ENCODE measurements around the gene USP5. TPM values are rescaled to one million over a fixed set of nuclear protein-coding genes. Genes with fewer than 3 reads are reported as not detected.

USP5 gene
- polyA plus RNA-seq, 1 donor (not counting 4 experiments of a cell fraction or from before 2014, with no cell fraction given) = 58.3 TPM

GRCh38 chr12:6817098-6817497 lies 34.9 kb upstream of the USP5 start:
- Histone ChIP-seq H3K9me1 (ENCODE audit: control insufficient read depth, extremely low read depth, insufficient read depth, low read length) (no peaks in the 10 kb centered on the region), H3K27me3 (ENCODE audit: control insufficient read depth, extremely low read depth, insufficient read depth, low read length) (peaks cover 45% of the 10 kb centered on the region), H3K79me2 (ENCODE audit: control insufficient read depth, insufficient read depth, low read length) (no peaks in the 10 kb centered on the region), H3K4me2 (ENCODE audit: control insufficient read depth, extremely low read depth, insufficient read depth, low read depth, low read length) (no peak overlapping the region), H2AFZ (ENCODE audit: control insufficient read depth, low read length) (no peak overlapping the region), H3K9me3 (ENCODE audit: control insufficient read depth, low read depth, low read length) (no peaks in the 10 kb centered on the region), H3K9ac (ENCODE audit: control insufficient read depth, extremely low read depth, insufficient read depth, low read length) (no peak overlapping the region), H3K4me1 (ENCODE audit: control insufficient read depth, extremely low read depth, insufficient read depth, low read length) (no peaks in the 10 kb centered on the region), H3K4me3 (ENCODE audit: control insufficient read depth in 2 of 3, extremely low read depth in 1 of 3, insufficient read depth in 2 of 3, low read depth in 1 of 3, low read length in 3 of 3) (no peak overlapping the region), H4K20me1 (ENCODE audit: control insufficient read depth, extremely low read depth, insufficient read depth, low read length) (no peaks in the 10 kb centered on the region), H3K27ac (ENCODE audit: control insufficient read depth, insufficient read depth, low read length) (no peak overlapping the region), H3K36me3 (ENCODE audit: control insufficient read depth in 2 of 2, extremely low read depth in 1 of 2, insufficient read depth in 2 of 2, low read length in 2 of 2) (no peaks in the 10 kb centered on the region)
- TF ChIP-seq CTCF (optimal IDR thresholded peaks at IDR 0.05 in 1 of 3, IDR thresholded peaks at IDR 0.05 in 1 of 3, conservative IDR thresholded peaks at IDR 0.05 in 1 of 3; ENCODE audit: extremely low read depth in 1 of 3, insufficient read depth in 2 of 3, low read length in 3 of 3) (no peak), EZH2 (IDR thresholded peaks at IDR 0.05; ENCODE audit: low read length) (no peak)
- no peak for FAIRE-seq
- dilution Hi-C loops (cut with MboI; ENCODE audit: extremely low pct_ligation_motif_present, low sequenced_read_pairs) = no loop called here
- DNase-seq (ENCODE audit: low read depth, low spot score) = no peak

- Histone ChIP-seq H3K9me3 (ENCODE audit: control insufficient read depth, low read depth, low read length) (no peaks in the 10 kb centered on the region), H3K9ac (ENCODE audit: control insufficient read depth, extremely low read depth, insufficient read depth, low read length) (no peak overlapping the region), H3K27ac (ENCODE audit: control insufficient read depth, insufficient read depth, low read length) (no peak overlapping the region), H3K4me2 (ENCODE audit: control insufficient read depth, extremely low read depth, insufficient read depth, low read depth, low read length) (no peak overlapping the region), H3K4me1 (ENCODE audit: control insufficient read depth, extremely low read depth, insufficient read depth, low read length) (no peaks in the 10 kb centered on the region), H2AFZ (ENCODE audit: control insufficient read depth, low read length) (no peak overlapping the region), H3K4me3 (ENCODE audit: control insufficient read depth in 2 of 3, extremely low read depth in 1 of 3, insufficient read depth in 2 of 3, low read depth in 1 of 3, low read length in 3 of 3) (no peak overlapping the region), H3K36me3 (ENCODE audit: control insufficient read depth in 2 of 2, extremely low read depth in 1 of 2, insufficient read depth in 2 of 2, low read length in 2 of 2) (no peaks in the 10 kb centered on the region), H3K27me3 (ENCODE audit: control insufficient read depth, extremely low read depth, insufficient read depth, low read length) (peaks cover 51% of the 10 kb centered on the region), H4K20me1 (ENCODE audit: control insufficient read depth, extremely low read depth, insufficient read depth, low read length) (no peaks in the 10 kb centered on the region), H3K79me2 (ENCODE audit: control insufficient read depth, insufficient read depth, low read length) (no peaks in the 10 kb centered on the region), H3K9me1 (ENCODE audit: control insufficient read depth, extremely low read depth, insufficient read depth, low read length) (no peaks in the 10 kb centered on the region)
- FAIRE-seq = no peak
- DNase-seq (ENCODE audit: low read depth, low spot score) = no peak
- TF ChIP-seq EZH2 (IDR thresholded peaks at IDR 0.05; ENCODE audit: low read length) (no peak), CTCF (optimal IDR thresholded peaks at IDR 0.05 in 1 of 3, IDR thresholded peaks at IDR 0.05 in 1 of 3, conservative IDR thresholded peaks at IDR 0.05 in 1 of 3; ENCODE audit: extremely low read depth in 1 of 3, insufficient read depth in 2 of 3, low read length in 3 of 3) (no peak)
- dilution Hi-C loops (cut with MboI; ENCODE audit: extremely low pct_ligation_motif_present, low sequenced_read_pairs) = no loop called here
Measured at GRCh38 chr12:6817662-6818157, 34.2 kb upstream of the USP5 start.
